Upper lobe of left lung (tissue), 4 donors: ENCODE measurements around the gene BABAM2.

ENCODE experiments used
- EP300 ChIP-seq, 4 donors: sonication (generic); formaldehyde crosslinking; IDR thresholded peaks; one replicate each; pipeline ENCODE4 v1.5.1; 2017; ENCODE audit warnings: antibody characterized with exemption in 4 of 4, control low read depth in 2 of 4
- POLR2A ChIP-seq, 4 donors: fragments of 450-650 bp; IDR thresholded peaks; one replicate each; pipeline ENCODE4 v1.5.1; 2016 to 2017; ENCODE audit warnings: antibody characterized with exemption in 4 of 4, mild to moderate bottlenecking in 2 of 4
- POLR2AphosphoS5 ChIP-seq, 2 donors: sonication (generic); formaldehyde crosslinking; IDR thresholded peaks; one replicate each; pipeline ENCODE4 v1.5.1; 2017; ENCODE audit warnings: antibody characterized with exemption in 2 of 2
- TF ChIP-seq, protein P1 (sequence below), 6 experiments: fragments of 450-650 bp in 4 of 6; fragments of 200-600 bp in 2 of 6; sonication (generic) in 2 of 6; IDR thresholded peaks; one replicate each; pipeline ENCODE4 v1.5.1; 2016 to 2019; ENCODE audit warnings: antibody characterized with exemption in 6 of 6

DNA sequence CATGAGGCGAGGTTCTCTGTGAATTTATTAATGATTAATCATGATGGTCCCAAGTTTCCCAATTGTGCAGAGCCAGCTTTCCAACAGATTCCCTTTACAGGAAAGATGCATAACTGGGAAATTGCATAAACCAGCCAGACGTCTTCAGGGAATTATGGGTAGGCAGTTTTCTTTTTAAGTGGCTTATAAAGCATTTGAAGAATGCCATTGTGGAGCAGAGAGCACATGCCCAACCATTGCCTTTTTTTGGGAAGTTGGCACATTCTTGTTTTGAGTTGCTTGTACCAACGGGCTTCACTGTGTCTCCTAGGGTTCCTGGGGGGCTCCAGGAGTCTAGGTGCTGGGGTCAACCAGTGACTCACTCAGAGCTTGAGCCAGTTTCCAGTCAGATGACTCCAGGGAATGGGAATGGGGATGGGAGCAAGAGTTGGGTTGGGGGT, 270.5 kb downstream of the BABAM2 start:
- TF ChIP-seq POLR2A (IDR thresholded peaks at IDR 0.05) = no peak
- no peak for TF ChIP-seq EP300 (IDR thresholded peaks at IDR 0.05)
- TF ChIP-seq, protein P1, sequence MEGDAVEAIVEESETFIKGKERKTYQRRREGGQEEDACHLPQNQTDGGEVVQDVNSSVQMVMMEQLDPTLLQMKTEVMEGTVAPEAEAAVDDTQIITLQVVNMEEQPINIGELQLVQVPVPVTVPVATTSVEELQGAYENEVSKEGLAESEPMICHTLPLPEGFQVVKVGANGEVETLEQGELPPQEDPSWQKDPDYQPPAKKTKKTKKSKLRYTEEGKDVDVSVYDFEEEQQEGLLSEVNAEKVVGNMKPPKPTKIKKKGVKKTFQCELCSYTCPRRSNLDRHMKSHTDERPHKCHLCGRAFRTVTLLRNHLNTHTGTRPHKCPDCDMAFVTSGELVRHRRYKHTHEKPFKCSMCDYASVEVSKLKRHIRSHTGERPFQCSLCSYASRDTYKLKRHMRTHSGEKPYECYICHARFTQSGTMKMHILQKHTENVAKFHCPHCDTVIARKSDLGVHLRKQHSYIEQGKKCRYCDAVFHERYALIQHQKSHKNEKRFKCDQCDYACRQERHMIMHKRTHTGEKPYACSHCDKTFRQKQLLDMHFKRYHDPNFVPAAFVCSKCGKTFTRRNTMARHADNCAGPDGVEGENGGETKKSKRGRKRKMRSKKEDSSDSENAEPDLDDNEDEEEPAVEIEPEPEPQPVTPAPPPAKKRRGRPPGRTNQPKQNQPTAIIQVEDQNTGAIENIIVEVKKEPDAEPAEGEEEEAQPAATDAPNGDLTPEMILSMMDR (IDR thresholded peaks at IDR 0.05) = no peak
- TF ChIP-seq POLR2AphosphoS5 (IDR thresholded peaks at IDR 0.05) = no peak
